Uterus (tissue), 2 donors: ENCODE measurements around the gene TMEM254.

Source experiments
- POLR2A ChIP-seq, 2 donors: fragments of 450-650 bp; IDR thresholded peaks; one replicate each; pipeline ENCODE4 v1.6.1; 2016; ENCODE audit warnings: antibody characterized with exemption in 2 of 2, mild to moderate bottlenecking in 1 of 2, moderate library complexity in 1 of 2
- TF ChIP-seq, protein P1 (sequence below), 4 experiments: fragments of 200-600 bp in 2 of 4; fragments of 450-650 bp in 2 of 4; sonication (generic) in 2 of 4; IDR thresholded peaks; one replicate each; pipeline ENCODE4 v1.5.1; 2016 to 2019; ENCODE audit warnings: antibody characterized with exemption in 4 of 4, mild to moderate bottlenecking in 2 of 4, moderate library complexity in 1 of 4

GRCh38 chr10:80137031-80137862 is 58.8 kb downstream of the TMEM254 start:
- TF ChIP-seq, protein P1, sequence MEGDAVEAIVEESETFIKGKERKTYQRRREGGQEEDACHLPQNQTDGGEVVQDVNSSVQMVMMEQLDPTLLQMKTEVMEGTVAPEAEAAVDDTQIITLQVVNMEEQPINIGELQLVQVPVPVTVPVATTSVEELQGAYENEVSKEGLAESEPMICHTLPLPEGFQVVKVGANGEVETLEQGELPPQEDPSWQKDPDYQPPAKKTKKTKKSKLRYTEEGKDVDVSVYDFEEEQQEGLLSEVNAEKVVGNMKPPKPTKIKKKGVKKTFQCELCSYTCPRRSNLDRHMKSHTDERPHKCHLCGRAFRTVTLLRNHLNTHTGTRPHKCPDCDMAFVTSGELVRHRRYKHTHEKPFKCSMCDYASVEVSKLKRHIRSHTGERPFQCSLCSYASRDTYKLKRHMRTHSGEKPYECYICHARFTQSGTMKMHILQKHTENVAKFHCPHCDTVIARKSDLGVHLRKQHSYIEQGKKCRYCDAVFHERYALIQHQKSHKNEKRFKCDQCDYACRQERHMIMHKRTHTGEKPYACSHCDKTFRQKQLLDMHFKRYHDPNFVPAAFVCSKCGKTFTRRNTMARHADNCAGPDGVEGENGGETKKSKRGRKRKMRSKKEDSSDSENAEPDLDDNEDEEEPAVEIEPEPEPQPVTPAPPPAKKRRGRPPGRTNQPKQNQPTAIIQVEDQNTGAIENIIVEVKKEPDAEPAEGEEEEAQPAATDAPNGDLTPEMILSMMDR (IDR thresholded peaks at IDR 0.05): no peak
- no peak for TF ChIP-seq POLR2A (IDR thresholded peaks at IDR 0.05)
